GM18870 (cell line): ENCODE results near the gene TRAF2.
"Not testable (repeated sequence)": the region's sequence is repeated elsewhere in the genome, so short reads cannot be mapped to it uniquely, and the experiment has no call there.

ENCODE experiments used
- ATAC-seq: cut with Tn5 transposase; IDR thresholded peaks from one replicate; pipeline ENCODE4 v1.9.1; 2021; ENCODE audit warnings: moderate library complexity; ENCODE audit not compliant: unreplicated experiment

The TRAF2 gene

GRCh38 chr9:136876476-136876875 lies 9.8 kb upstream of the TRAF2 start:
- ATAC-seq, result no peak

GRCh38 chr9:136880651-136881050 lies 5.7 kb upstream of the TRAF2 start:
- no peak for ATAC-seq

- no peak for ATAC-seq
These were observed 4.6 kb upstream of the TRAF2 start for GRCh38 chr9:136881691-136882108.

- no peak for ATAC-seq
These were observed 4.0 kb upstream of the TRAF2 start for GRCh38 chr9:136882109-136882946.

GRCh38 chr9:136882947-136883283 lies 3.4 kb upstream of the TRAF2 start:
- ATAC-seq, result not testable (repeated sequence)

DNA sequence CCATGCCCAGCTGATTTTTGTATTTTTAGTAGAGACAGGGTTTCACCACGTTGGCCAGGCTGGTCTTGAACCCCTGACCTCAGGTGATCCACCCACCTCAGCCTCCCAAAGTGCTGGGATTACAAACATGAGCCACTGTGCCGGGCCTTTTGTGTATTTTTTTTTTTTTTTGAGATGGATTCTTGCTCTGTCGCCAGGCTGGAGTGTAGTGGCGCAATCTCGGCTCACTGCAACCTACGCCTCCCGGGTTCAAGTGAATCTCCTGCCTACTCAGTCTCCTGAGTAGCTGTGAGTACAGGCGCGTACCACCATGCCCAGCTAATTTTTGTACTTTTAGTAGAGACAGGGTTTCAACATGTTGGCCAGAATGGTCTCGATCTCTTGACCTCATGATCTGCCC lies 2.6 kb upstream of the TRAF2 start:
- ATAC-seq, result not testable (repeated sequence)

DNA sequence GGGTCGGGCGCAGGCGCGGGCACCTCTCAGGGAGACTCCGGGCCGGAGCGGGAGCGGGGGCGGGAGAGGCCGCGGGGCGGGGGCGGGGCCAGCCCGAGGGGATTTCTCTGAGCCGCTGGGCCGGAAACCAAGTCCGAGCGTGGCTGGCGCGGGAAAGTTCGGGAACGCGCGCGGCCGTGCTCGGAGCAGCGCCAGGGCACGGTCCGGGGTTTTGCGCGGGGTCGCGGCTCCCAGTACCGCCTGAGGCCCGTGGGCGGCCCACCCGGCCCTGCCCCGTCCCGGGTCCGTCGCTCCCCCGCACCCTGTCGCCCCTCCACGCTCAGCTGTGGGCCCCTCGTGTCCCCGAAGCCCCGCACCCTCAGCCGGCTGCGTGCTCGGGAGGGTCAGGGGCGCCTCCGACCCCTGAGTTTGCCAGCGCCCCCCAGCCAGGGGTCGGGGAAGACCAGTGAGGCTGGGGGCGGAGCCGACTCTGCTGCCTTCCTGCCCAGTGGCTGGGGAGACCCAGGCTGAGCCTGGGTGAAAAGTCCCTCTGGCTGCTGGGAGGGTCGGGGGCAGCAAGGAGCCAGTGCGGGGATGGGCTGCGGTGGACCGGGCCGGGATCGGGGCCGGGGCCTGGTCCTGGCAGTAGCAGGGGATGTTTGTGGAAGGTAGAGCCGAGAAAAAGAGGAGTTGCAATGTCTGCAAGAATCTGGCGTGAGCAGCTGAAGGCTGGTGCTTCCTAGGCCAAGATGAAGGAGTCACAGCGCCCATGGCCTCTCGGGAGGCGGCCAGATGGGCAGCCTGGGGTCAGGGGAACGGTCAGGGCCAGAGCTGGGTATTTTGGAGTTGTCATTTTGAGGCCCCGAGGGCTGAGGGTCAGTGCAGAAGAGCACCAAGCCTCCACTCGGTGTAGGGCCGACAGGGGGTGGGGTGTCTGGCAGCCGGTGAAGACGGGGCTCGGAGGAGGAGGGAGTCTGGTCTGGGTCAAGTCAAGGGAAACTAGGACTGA lies 588 bp downstream of the TRAF2 start:
- ATAC-seq, result peak; percentile 3

- no peak for ATAC-seq
These were observed 2.1 kb downstream of the TRAF2 start for GRCh38 chr9:136888454-136888853.

- ATAC-seq, result no peak
These were observed 3.5 kb downstream of the TRAF2 start for GRCh38 chr9:136889858-136890257.

DNA sequence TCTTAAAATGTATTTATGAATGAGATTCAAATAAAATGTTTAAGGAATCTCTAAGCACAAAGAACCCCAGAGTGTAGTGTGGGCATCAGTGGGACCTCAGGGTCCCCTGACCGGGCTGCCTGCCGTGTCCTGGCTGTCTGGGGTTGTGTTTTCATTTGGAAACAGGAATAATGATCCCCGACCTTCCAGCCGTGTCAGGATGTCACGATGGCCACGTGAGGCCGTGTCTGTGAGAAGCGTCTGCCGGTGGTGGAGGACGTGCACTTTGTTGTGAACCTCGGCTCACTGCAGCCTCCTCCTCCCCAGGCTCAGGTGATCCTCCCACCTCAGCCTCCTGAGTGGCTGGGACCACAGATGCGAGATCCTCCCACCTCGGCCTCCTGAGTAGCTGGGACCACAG lies 4.3 kb downstream of the TRAF2 start:
- no peak for ATAC-seq

DNA sequence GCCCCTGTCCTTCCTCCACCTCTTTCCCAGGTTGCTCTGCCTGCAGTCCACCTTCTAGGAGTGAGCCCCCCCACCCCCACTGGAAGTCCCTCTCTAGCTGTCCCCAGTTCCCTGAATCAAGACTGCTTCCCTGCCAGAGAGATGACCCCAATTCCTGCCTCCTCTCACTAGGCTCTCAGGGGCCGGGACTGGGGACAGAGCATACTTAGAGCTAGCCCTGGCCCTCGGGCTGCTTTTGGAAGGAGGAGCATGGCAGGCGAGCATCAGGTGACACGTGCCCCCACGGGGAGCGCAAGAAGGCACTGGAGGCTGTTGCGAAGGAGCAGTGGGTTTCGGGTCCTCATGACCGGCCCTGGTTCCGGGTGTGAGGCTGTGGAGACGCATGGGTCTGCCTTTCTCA lies 9.7 kb downstream of the TRAF2 start:
- ATAC-seq, result no peak

GRCh38 chr9:136898483-136899100 lies 12.3 kb downstream of the TRAF2 start:
- ATAC-seq, result no peak

- no peak for ATAC-seq
These were observed 12.9 kb downstream of the TRAF2 start for GRCh38 chr9:136899196-136899595.

DNA sequence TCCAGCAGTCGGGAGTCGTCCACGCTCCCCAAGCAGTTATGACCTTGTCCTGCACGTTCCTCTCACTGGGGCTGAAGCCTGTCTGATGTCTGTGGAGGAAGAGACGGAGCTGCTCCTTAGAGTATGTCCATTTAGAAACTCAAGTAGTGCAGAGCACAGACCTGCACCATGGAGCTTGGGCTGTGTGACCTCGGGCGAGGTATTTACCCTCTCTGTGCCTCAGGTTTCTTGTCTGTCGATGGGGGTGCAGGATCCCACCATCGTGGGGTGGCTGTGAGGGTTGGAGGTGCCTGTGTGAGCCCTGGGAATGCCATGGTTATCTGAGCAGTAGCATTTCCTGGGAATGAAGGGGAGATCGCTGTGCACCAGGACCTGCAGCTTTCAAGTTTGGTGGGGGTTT lies 14.2 kb downstream of the TRAF2 start:
- ATAC-seq, result no peak

GRCh38 chr9:136900988-136901515 lies 14.7 kb downstream of the TRAF2 start:
- ATAC-seq, result no peak

DNA sequence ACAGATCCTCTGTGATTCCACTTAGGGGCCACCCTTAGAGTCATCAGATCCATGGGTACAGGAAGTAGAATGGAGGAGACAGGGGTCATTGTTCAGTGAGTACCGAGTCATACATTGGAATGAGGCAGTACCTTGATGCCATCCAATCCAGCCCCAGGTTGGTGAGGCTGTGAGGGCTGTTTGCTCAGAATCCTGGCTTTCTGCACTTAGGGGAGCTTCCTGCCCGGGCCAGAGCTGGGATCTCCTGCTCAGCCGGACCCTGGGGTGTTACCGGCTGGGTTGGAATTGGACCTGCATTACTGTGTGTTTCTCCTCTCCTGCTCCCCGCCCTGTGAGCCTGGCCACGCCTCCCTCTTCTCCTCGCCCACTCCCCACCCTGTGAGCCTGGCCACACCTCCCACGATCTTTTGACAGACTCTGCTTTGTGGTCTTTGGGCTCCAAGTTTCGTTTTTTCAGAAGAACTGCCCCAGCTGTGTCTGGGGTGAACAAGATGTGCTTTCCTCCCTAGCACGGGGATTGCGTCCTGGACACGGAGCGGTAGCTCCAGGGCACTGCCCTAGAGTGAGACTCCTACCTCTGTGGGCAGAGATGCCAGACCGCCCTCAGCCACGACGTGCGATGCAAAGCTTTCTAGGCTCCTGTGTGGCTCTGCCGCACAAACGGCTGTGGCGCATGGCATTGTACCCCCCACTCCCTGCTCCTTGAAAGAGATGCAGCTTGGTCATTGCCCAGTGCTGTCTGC lies 15.4 kb downstream of the TRAF2 start:
- peak; percentile 56 for ATAC-seq

- peak; percentile 49 for ATAC-seq
These were observed 16.0 kb downstream of the TRAF2 start for GRCh38 chr9:136902259-136902821.

DNA sequence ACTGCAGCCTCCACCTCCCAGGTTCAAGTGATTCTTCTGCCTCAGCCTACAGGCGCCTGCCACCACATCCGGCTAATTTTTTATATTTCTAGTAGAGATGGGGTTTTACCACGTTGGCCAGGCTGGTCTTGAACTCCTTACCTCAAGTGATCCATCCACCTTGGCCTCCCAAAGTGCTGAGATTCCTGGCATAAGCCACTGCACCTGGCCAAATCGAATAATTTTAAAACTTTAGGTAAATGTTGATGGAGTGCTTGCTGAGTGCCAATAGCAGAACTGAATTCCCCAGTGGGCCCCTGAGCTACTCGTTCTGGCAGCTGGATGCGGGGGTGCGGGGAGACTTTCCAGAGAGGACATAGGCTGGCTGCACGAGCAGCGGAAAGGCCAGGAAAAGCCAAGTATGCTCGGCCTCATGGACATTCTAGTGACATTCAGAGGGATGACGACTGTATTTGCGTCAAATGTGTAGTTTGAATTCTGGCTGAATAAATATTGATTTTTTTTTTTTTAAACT lies 16.8 kb downstream of the TRAF2 start:
- ATAC-seq, result no peak

DNA sequence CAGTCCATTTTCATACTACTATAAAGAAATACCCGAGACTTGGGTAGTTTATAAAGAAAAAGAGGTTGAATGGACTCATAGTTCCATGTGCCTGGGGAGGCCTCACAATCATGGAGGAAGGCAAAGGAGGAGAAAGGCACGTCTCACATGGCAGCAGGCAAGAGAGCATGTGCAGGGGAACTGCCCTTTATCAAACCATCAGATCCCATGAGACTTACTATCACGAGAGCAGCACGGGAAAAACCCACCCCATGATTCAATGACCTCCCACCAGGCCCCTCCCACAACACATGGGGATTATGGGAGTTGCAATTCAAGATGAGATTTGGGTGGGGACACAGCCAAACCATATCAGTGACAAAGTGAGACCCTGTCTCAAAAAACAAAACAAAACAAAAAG lies 19.9 kb downstream of the TRAF2 start:
- ATAC-seq, result no peak
